Activated naive CD4-positive, alpha-beta T cell treated with anti-CD3 and anti-CD28 coated beads, Interleukin-2, amount 50 U/mL, for 72 hours (primary cell): ENCODE measurements around the gene BLTP1. TPM values are rescaled to one million over a fixed set of nuclear protein-coding genes. Genes with fewer than 3 reads are reported as not detected.

Source experiments
- ATAC-seq, 2 donors: fragments of 150-1000 bp; cut with Tn5 transposase; 2 replicates each; pipeline ENCODE4 v1.10.0; 2021; ENCODE audit warnings: mild to moderate bottlenecking in 2 of 2, moderate library complexity in 2 of 2
- DNase-seq, 2 donors: peaks; one replicate each; pipeline ENCODE4 v3.0.0; 2021 to 2022; ENCODE audit warnings: low spot score in 2 of 2
- H3K27ac Mint-ChIP-seq, 2 donors: one replicate each; pipeline ENCODE4 v1.8.0; 2022; ENCODE audit warnings: mild to moderate bottlenecking in 2 of 2, mixed read lengths in 2 of 2
- H3K36me3 Mint-ChIP-seq, 2 donors: one replicate each; pipeline ENCODE4 v1.8.0; 2022; ENCODE audit warnings: mixed read lengths in 2 of 2
- H3K9me3 Mint-ChIP-seq, 2 donors: one replicate each; pipeline ENCODE4 v1.8.0; 2022; ENCODE audit warnings: mixed read lengths in 2 of 2
- total RNA-seq, 2 donors: library from RNA; stranded (reverse); gene quantifications; one replicate each; pipeline ENCODE4 v1.2.3, GENCODE V29; 2022

BLTP1 gene
- total RNA-seq, 2 donors from 2014 or later = 34.9 to 43.6 TPM

DNA sequence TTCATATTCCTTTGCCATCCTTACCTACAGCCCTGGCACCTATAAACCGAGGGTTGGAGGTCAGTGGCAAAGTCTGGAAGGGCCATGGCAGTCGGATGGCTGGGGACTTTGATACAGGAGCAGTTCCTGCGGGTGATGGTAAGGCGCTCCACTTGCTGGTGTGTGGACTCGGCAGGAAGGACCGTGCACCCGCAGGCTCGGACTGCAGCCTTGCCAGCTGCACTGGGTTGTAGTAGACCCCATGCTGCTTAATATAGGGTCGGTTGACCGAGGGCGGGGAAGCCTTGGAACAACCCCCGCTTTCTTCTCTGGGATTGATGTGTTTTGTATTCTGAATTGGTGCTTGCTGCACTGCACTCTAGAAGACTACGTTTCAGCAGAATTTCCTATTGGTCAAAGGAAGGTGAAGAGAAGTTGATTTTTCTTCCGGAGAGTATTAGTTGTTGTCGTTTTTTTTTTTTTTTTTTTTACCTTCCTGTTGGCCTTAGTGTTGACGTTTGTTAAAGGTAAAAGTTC, 638 bp downstream of the BLTP1 start:
- peaks cover 8% of the 10 kb centered on the region in 2 donors for H3K9me3 Mint-ChIP-seq
- DNase-seq (peak; percentile 15 to 63), ATAC-seq (peak; percentile 33 to 40)
- peaks cover 19 to 24% of the 10 kb centered on the region in 2 donors for H3K36me3 Mint-ChIP-seq
- H3K27ac Mint-ChIP-seq = peak overlapping the region; percentile 10 to 82

DNA sequence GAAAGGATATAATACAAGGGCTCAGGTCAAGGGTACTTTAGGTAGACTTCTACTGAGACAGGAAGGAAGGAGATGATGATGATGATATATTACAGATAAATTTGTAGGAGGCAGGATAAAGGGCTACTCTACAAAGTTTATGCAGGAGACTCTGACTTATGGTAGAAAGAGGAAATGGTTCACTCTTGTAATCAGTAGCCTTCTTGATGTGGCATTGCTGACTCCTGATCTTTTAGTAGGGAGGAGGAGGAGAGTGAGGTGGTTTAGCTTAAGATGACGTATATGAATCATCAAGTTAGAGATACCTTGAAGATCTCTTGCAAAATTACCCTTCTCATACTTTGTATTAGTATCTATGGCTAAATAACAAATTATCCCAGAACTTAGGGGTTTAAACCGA, 4.7 kb downstream of the BLTP1 start:
- DNase-seq = no peak
- peak; percentile 68 to 69 for ATAC-seq

DNA sequence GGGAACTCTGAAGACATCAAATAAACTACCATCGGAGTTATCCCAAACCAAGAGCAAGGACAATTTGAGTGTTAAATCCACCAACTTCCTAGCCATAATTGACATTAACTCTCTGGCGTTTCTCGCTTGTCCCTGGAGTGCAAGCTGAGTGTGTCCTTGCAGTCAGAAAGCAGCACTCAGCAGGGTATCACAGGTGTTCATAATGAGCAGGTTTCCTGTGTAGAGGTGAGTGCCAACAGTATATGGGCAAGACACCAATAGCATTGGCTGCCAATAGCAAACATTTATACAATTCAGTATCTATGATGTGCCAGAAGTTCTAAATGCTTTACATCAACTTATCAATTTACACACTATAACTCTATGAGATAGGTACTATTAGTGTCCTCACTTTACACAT, 11.2 kb downstream of the BLTP1 start:
- H3K27ac Mint-ChIP-seq = no peak overlapping the region
- DNase-seq = no peak
- no peaks in the 10 kb centered on the region for H3K9me3 Mint-ChIP-seq
- peaks cover 0 to 14% of the 10 kb centered on the region in 2 donors for H3K36me3 Mint-ChIP-seq
- ATAC-seq = no peak

More for the DNA sequence above, 4.7 kb downstream of the BLTP1 start:
- Mint-ChIP-seq H3K36me3 (peaks cover 18 to 24% of the 10 kb centered on the region in 2 donors), H3K9me3 (peaks cover 0 to 8% of the 10 kb centered on the region in 2 donors), H3K27ac (peak overlapping the region in 1 of 2 donors; percentile 33)

DNA sequence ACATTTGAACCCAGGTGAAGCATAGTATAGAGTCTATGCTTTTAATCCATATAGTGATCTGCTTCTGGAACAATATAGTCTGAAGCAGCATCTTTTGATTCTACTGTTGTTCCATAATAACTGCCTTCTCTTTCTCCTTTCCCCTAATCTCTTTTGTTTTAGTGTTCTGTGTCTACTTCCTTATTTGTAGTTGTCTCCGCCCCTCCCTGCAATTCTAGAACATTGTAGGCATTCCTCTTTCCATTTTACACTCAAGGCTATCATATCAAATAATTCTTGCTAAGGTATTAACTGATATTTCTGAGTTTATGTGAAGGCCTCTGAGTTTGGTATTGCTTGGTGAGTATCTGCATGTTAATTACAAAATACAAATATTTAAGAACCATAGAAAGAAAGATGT, 11.6 kb downstream of the BLTP1 start:
- no peak for ATAC-seq
- DNase-seq = no peak
- Mint-ChIP-seq H3K36me3 (peaks cover 0 to 14% of the 10 kb centered on the region in 2 donors), H3K27ac (no peak overlapping the region), H3K9me3 (no peaks in the 10 kb centered on the region)

DNA sequence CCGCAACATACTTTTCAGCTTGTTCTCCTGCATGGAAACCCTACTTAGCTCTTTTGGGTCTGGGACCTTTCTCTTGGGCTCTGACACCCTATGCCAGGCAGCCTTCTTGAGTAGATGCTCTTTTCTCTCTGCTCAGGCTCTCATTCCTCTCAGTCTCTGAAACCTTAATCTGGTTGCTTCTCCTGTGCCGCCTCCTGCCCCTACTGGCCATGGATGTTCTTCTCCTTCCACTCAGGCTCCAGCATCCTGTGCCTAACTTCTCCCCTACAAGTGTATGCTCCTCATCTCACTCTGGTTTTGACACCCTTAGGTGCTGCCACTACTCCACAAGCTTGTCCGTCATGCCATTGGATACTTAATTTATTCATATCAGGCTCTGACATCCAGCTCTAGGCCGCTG, 15.2 kb downstream of the BLTP1 start:
- DNase-seq (no peak), ATAC-seq (no peak)
- no peak overlapping the region for H3K27ac Mint-ChIP-seq
- H3K9me3 Mint-ChIP-seq = no peaks in the 10 kb centered on the region
- H3K36me3 Mint-ChIP-seq = peaks cover 0 to 12% of the 10 kb centered on the region in 2 donors

DNA sequence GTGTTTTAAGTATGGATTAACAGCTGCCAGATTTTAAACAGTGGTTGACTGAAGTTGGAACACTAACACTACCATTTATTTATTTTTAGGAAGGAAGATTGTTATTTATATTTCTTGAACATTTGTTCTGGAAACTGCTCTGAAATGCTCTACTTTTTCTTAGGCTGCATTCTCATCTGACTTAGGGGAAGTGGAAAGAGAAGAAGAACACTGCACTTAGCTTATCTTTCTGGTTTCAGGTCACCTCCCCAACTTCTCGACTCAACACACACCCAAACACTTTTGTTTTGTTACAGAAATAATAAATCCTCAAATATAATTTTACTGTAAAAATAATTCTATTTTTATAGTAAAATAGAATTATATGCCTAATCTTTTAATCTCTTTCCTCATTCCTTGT, 18.6 kb downstream of the BLTP1 start:
- ATAC-seq = no peak
- no peak for DNase-seq
- Mint-ChIP-seq H3K9me3 (no peaks in the 10 kb centered on the region), H3K27ac (no peak overlapping the region), H3K36me3 (peaks cover 0 to 23% of the 10 kb centered on the region in 2 donors)

DNA sequence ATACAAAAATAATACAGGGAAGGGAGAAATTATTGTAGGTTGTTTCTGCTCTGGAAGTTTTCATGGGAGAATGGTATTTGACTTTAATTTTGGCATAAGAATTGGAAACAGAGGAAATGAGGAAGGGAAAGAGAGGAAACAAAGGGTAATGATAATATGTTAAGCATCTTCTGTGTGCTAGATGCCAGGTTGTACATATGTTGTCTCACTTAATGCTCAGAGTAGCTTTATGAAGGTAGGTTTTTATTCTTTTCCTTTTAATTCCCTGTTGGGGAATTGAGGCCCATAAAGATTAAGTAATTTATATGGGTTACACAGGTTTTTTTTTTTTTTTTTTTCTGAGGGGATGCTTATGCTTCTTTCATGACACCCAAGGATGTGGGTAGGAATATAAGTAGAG, 19.2 kb downstream of the BLTP1 start:
- Mint-ChIP-seq H3K36me3 (peaks cover 0 to 23% of the 10 kb centered on the region in 2 donors), H3K27ac (no peak overlapping the region), H3K9me3 (no peaks in the 10 kb centered on the region)
- DNase-seq = no peak
- no peak for ATAC-seq

DNA sequence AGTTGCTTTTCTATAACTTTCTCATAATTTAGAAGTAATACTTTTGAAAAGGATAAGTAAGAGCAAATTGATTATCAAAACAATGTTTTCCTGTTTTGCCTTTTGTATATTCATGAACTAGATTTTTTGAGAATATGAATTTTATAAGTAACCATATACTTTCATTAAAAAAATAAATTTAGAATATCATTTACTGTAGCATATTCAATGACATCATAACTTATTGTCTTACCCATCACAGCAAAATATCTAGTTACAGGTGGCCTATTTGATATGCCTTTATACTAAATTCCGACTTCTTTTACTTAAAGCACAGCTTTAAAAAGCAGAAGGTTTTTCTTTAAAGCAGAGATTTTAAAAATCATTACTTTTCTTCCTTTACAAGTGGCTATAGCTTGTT, 20.1 kb downstream of the BLTP1 start:
- peaks cover 6 to 23% of the 10 kb centered on the region in 2 donors for H3K36me3 Mint-ChIP-seq
- DNase-seq = no peak
- H3K27ac Mint-ChIP-seq = no peak overlapping the region
- ATAC-seq = no peak
- no peaks in the 10 kb centered on the region for H3K9me3 Mint-ChIP-seq

DNA sequence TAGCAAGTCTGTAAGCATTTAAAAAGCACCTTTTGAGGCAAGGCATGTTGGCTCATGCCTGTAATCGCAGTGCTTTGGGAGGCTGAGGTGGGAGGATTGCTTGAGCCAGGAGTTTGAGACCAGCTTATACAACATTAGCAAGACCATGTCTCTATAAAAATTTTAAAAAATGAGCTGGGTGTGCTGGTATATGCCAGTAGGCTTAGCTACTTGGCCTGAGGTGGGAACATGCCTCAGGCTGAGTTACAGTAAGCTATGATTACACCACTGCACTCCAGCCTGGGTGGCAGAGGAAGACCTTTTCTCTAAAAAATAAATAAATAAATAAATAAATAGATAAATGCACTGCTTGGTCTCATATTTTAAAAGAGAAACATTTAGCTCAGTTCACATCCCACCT, 26.8 kb downstream of the BLTP1 start:
- H3K36me3 Mint-ChIP-seq = peaks cover 6 to 16% of the 10 kb centered on the region in 2 donors
- H3K27ac Mint-ChIP-seq = no peak overlapping the region
- H3K9me3 Mint-ChIP-seq = no peaks in the 10 kb centered on the region
- ATAC-seq (no peak), DNase-seq (no peak)

DNA sequence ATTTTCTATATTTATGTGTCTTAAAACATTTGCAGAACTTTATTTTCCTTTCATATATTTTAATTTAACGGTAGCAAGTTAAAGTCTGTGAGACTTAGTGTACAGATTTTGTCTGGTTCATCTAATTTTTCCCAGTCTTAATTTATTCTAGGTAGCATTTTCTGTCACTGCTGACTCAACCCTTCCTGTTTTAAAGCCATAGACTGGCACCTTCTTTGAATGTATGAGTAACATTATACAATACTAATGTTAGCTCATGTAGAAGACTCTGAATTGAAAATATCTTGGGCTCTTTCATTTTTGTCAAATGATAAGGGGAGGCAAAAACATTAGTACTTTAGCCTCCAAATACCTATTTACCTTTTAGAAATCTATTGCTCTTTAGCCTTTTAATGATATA, 43.6 kb downstream of the BLTP1 start:
- ATAC-seq = peak; percentile 56 to 93
- H3K36me3 Mint-ChIP-seq = peaks cover 0 to 5% of the 10 kb centered on the region in 2 donors
- H3K27ac Mint-ChIP-seq = no peak overlapping the region
- no peak for DNase-seq
- no peaks in the 10 kb centered on the region for H3K9me3 Mint-ChIP-seq

Other genes with a start within 250 kb of the BLTP1 start
- 1 to 10 TPM; 2.0 to 2.3 TPM for gene TRPC3, start 200.3 kb upstream of the BLTP1 start, total RNA-seq
- not detected for gene ADAD1, start 226.7 kb downstream of the BLTP1 start, total RNA-seq